ENCODE data around the gene LCLAT1.
"Not testable (repeated sequence)": the region's sequence is repeated elsewhere in the genome, so short reads cannot be mapped to it uniquely, and the experiment has no call there.

The LCLAT1 gene

DNA sequence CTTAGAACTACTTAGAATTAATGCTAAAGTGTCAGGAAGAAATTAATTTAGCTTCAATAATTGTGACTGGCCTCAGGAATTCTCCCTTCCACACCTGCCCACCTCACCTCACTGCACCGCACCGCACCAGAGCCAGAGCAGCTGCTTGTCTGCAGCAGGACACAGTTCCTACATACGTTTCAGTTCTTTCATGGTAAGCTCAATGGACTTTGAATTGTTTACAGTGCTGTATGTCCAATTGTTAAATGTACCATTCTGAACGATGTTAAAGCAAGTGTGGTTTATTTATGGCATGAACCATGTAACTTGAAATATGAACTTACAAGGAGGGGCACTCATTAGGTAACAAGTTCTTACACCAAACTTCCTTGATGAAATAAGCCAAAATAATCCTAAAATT is 196.0 kb downstream of the LCLAT1 start:
- not testable (repeated sequence) for DNase-seq (ENCODE audit: low read depth)

- no peak for DNase-seq (ENCODE audit: low read depth)
Observed at GRCh38 chr2:30643674-30644073, 196.6 kb downstream of the LCLAT1 start.

DNA sequence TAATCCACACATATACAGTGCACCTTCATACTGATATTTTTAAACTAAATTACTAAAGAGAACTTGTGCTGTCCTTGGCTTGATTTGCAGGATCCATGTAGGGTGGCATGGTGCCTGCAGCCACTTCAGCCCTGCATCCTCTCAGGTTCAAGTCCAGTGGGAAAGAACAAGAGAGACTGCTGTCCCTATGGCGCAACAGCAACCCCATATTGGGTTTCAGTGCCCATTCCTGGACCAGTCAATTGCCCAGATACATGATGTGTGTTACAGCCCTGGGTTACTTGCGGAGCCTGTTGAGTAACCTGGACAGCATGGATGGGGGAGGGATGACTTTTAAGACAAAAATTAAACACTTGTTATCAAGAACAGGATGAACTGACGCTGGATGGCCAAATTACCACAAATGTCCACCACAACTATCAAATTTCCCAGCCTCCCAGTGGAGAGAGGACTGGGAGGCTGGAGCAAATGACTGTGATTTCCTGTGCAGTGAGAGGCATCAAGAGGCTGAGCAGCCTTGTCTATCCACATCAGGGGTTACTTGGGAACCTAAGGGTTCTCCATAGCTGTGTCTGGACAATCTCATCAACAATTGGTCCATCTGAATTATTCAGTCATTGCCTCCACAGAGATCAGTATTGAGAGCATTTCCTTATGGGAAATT is 198.2 kb downstream of the LCLAT1 start:
- no peak for DNase-seq (ENCODE audit: low read depth)

DNA sequence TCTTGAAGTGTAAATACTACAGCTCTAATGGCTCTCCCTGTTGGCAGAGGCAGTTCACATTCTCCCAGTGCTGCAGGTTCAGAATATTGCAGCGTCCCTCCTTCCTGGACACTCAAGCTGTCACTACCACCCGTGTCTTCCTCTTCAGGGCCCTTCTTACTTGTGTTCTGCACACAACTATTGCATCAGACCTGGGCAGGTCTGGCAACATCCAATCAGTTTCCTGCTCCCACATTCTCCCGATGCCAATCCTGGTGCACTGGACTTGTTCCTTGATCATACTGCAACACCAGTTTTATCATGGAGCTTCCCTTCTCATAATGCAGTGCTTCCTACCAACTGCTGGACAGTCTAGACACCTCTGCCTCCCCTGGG is 198.7 kb downstream of the LCLAT1 start:
- DNase-seq (ENCODE audit: low read depth), result no peak

DNA sequence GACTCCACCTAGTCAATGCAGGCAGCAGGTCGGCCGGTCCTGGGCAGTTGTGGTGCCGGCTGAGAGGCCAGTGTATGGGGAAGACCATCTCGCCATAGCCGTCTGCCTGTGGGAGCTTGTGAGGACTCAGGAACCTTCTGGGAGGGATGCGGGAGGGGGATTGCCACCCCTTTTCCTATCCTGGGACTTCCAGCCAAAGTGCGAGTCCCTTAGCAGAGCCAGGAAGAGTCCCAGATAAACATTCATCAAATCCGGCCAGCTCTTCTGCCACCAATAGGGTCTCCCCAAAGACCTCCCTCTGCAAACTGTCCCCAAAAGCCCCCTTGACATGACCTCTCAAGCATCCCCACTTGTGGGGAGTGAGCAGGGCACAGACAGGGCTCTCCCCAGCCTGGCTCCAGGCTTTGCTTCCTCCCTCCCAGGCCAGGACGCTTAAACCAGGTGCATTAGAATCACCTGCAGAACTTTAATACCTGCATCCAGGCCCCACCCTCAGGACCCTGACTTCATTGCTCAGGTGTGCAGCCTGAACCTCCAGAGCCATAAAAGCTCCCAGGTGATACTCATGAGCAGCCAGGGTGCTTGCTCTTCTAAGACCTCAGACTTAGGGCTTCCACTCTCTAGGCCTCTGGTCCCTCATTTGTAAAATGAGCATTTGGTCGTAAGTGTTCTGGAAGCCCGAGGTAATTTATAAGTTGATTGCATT is 200.9 kb downstream of the LCLAT1 start:
- DNase-seq (ENCODE audit: low read depth), result no peak

DNA sequence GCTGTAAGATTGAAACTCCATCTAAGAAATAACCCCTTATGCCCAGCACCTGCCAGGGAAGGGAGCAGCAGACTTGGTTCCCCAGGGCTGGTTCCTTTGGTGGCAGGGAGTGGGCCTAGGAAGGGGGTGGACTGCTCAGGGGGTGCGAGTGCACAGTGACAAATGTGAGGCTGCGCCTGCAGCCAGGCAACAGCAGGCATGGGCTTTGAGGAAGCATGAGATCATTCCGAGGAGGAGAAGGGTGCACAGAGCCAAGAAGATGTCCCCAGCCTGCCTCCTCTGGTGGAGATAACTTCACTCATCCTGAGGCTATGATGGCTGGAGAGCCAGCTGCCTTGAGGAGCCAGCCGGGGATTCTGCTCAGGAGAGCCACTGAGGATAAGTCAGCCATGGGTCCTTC is 202.2 kb downstream of the LCLAT1 start:
- no peak for DNase-seq (ENCODE audit: low read depth)

GRCh38 chr2:30649828-30650227 is 202.8 kb downstream of the LCLAT1 start:
- DNase-seq (ENCODE audit: low read depth), result no peak

DNA sequence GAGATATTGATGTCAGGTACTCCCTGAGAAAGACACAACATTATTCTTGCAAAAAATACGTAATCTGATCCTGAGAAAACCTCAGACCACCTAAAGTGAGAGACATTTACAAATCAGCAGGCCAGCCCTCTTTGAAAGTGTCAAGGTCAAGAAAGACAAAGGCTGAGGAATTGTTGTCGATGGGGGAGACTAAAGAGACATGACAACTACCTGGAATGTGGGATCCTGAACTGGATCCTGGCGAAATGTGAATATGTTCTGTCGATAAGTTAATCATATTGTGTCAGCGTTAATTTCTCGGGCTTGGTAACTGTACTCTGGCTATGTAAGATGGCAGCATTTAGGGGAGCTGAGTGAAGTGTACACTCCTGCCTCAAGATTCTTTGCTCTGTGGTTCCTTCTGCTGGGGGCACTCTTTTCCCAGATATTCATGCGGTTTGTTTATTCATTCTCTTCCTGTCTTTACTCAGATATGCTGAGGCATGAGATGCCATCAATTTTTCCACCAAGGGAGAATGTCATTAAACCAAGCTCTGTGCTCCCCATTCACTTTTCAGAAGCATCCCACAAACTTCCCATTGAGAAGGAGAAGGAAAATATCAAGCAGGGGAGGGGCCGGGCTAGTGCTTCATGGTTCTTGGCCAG is 205.3 kb downstream of the LCLAT1 start:
- no peak for DNase-seq (ENCODE audit: low read depth)

- DNase-seq (ENCODE audit: low read depth), result no peak
Observed at GRCh38 chr2:30653847-30654246, 206.8 kb downstream of the LCLAT1 start.

DNA sequence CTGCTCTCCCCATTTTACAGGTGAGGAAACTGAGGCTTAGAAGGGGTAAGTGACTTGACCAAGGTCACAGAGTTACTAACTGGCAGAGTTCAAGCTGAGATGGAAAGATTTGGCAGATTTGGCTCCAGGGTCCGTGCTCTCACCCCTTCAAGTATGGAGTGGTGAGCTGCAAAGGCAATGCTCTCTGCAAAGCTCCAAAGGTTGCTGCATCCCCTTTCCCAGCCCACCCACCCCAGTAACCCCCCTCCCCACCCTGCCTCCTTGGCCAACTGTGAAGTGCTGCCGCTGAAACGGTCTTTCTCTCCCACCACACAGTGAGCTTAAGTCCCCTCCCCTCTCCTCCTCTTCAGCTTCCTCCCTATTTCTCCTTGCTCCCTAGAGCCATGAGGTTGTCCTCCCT is 207.4 kb downstream of the LCLAT1 start:
- no peak for DNase-seq (ENCODE audit: low read depth)

DNA sequence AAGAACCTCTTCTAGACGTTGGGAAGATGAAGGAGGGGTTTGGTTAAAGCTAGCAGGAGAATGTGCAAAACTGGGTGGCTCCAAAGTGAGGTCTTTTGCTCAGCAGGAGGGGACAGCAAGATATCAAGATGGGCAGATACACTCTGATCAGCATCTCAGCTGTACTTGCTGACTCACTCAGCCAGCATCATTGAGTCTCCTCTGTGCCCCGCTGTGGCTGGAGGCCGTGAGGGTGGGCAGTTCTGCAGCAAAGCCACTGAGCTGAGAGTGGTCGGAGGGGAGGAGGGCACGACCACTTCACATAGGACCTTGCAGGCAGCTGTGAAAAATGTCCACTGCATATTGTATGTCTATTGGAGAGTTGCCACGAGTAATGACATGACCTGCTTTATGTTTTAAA is 208.2 kb downstream of the LCLAT1 start:
- no peak for DNase-seq (ENCODE audit: low read depth)

GRCh38 chr2:30655660-30656059 is 208.6 kb downstream of the LCLAT1 start:
- no peak for DNase-seq (ENCODE audit: low read depth)

- no peak for DNase-seq (ENCODE audit: low read depth)
Observed at GRCh38 chr2:30656079-30656478, 209.0 kb downstream of the LCLAT1 start.

DNA sequence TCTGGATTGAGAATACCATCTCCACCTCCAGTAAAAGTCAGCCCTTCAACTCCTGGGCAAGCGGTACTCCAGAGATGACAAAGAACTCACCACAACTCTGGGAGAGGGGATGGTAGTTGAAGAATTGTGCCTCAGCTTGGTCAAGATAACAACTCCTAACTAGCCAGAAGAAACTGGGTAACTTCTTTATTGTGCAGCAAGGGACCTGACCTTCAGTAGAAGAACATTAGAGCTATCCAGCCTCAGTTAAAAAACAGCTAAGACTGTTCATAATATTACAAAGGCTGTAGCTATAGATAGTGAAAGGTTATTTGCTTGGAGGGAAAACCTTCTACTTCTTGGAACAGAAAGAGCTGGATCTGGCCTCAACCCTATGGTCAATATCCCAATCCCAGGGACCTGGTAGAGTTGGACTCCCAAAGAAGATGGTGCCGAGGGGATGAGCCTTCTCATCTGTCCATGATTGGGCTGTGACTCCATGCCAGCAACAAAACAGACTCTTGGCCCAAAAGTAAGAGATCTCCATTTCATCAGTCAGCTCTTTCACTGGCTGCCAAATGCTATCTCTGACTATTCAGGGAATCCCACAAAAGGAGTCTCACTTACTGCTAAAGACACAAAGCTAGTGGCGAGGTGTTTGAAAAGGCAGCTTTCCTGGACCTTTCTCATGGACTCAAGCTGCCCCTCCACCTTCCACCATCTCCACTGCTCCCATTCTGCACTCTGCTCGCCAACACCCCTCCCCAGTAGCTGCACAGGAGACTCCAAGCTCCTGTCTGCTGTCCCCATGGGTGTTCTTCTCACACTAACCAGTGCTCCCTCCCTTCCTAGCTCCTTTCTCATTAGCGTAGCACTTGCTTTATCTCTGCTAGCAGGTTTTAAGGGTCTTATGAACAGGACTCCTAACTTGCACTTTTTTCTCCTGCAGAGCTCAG is 214.4 kb downstream of the LCLAT1 start:
- DNase-seq (ENCODE audit: low read depth), result no peak

DNA sequence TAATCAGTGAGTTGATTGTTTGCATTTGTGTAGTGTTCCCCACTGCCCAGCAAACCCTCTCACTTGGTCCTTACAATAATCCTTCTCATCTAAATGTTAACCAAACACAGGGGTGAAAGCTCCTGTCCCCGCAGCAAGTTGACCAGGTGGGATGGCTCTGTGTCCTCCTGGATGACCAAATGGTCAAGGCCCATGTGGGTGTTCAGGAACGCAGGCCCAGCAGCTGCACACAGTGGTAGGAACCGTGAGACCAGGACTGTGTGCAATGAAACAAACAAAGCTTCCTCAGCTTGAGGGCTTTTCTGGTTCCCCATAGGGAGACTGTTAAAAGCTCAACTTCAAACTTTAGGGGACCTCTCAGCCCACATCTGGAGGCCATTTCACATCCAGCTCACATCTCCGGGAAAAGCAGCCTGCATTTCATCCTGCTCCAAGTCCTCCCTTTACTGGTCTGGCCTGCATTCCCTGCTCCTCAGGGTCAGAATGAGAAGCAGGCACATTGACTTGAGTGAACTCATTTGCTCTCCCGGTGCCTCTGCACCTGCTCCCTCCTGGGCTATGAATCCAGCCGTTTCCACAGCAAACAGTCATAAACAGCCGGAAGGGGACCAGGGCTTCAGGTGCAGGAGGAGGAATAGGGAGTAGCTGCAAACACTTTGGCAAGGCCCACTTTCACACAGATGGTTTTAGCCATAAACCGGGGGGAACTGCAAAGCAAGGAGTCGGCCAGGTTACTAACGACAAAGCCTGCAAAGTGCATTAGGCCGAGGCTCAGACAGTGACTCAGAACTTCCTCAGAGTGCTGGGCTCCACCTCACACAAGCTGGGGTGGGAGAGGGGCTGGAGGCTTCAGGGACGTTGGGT is 215.5 kb downstream of the LCLAT1 start:
- no peak for DNase-seq (ENCODE audit: low read depth)

DNA sequence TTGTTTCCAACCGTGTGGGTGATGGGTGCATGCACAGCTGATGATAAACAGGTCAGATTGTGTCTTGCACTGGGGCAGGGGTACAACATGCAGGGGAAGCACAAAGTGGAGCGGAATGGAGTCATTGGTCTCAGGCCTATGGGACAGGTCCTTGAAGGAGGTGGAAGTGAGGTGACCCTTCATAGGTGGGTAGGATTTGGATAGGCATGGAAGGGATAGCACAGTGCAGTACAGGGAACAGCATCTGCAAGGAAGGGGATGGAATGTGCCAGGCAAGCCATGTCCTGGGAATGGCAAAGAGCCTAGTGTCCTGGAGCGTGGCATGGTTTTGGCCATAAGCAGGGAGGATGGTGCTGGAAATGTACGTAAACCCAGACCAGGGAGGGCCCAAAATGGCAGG is 216.3 kb downstream of the LCLAT1 start:
- no peak for DNase-seq (ENCODE audit: low read depth)

DNA sequence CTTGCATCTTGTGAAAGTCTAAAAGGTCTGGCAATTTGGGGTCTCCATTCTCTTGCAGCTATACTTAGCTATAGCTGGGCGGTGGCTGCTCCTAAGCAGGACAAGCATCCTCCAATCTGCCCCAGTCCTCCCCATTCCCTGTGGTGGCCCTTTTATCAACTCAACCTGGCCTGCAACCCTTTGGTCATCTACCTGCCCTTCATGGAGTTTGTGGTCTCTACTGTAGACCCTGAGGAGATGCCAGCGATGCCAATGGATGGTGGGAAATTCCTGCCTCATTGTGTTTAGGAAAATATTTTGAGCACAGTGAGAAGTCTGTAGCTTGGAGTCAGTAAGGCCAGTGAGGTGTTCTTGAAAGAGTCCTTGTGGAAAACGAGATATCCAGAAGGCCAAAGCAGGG is 216.8 kb downstream of the LCLAT1 start:
- DNase-seq (ENCODE audit: low read depth), result no peak

DNA sequence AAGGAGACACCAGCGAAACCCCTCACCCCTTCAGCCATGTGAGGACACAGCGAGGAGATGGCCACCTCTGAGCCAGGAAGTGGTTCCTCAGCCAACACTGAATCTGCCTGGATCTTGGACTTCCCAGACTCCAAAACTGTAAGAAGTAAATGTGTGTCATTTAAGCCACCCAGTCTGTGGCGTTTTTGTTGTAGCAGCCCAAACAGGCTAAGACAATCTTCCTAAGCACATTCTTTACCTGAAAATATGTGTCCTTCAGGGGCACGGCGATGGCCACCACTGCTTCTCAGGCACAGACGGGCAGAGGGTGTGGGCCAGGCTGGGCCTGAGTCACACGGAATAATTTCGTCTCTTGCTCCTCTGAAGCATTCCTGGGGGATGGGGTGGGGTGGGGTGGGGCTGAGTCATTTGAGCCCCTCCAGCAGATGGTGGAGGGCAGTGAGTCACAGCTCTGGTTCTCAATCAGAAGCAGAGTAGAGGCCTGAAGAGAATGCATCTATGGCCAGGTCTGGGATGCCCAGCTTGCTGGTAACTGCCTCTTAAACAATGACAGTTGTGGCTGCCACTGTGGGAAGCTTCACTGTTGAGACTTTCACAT is 217.8 kb downstream of the LCLAT1 start:
- DNase-seq (ENCODE audit: low read depth), result peak; percentile 16

GRCh38 chr2:30665761-30666265 is 218.8 kb downstream of the LCLAT1 start:
- DNase-seq (ENCODE audit: low read depth), result no peak

- DNase-seq (ENCODE audit: low read depth), result no peak
Observed at GRCh38 chr2:30666266-30666874, 219.3 kb downstream of the LCLAT1 start.

Measured in activated T-cell treated with anti-CD3 and anti-CD28 coated beads for 48 hours (primary cell).